ENCODE measurements around the gene STIM2.
"Not testable (repeated sequence)": the region's sequence is repeated elsewhere in the genome, so short reads cannot be mapped to it uniquely, and the experiment has no call there.

The STIM2 gene

DNA sequence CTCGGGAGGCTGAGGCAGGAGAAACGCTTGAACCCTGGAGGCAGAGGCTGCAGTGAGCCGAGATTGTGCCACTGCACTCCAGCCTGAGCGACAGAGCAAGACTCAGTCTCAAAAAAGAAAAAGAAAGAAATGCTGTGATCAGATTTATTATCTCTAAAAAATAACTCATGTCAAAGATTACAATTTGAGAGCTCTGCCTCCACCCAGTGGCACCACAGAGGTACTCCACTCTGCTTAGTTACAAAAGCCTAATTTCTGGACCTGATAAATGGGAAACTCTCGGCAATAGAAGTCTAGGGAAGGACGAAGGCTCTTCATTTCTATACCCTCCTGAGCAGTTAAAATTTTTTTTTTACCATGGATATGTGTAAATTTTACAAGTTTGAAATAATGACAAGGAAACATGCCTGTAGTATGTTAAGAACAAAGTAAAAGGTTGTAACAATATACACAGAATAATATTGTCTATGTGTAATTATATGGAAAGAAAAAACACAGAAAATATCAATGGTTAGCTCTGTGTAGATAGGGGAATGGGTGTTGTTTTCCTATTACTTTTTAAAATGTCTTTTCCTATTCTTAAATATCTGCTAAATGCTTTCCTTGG lies 149.8 kb downstream of the STIM2 start:
- H3K4me1 Mint-ChIP-seq (ENCODE audit: low read depth): peaks cover 12% of the 10 kb centered on the region
- H3K36me3 Mint-ChIP-seq (ENCODE audit: low read depth): peaks cover 12% of the 10 kb centered on the region
- no peaks in the 10 kb centered on the region for H3K27me3 Mint-ChIP-seq (ENCODE audit: low read depth)
- no peaks in the 10 kb centered on the region for H3K9me3 Mint-ChIP-seq
- peak overlapping the region; percentile 43 for H3K27ac Mint-ChIP-seq
- H3K4me3 Mint-ChIP-seq: no peak overlapping the region

DNA sequence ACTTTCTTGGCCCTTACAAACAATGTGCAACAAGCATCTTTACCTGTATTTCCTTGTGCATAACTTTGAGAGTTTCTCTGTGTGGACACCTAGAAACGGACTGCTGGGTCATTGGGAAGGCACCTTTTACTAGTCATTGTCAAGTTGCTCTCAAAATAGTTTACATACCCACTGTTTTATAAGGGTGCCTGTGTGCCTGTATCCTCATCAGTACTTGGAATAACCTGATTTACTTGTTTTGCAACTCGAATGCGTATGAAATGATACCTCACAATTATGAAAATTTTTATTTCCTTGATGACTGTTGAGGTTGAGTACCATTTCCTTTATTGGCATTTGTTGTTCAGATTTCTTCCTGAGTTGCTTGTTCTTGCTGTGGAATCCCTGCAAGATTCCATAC lies 150.8 kb downstream of the STIM2 start:
- Mint-ChIP-seq H3K9me3 (no peaks in the 10 kb centered on the region), H3K27ac (no peak overlapping the region), H3K36me3 (ENCODE audit: low read depth) (peaks cover 17% of the 10 kb centered on the region), H3K27me3 (ENCODE audit: low read depth) (no peaks in the 10 kb centered on the region), H3K4me1 (ENCODE audit: low read depth) (peaks cover 10% of the 10 kb centered on the region), H3K4me3 (no peak overlapping the region)

DNA sequence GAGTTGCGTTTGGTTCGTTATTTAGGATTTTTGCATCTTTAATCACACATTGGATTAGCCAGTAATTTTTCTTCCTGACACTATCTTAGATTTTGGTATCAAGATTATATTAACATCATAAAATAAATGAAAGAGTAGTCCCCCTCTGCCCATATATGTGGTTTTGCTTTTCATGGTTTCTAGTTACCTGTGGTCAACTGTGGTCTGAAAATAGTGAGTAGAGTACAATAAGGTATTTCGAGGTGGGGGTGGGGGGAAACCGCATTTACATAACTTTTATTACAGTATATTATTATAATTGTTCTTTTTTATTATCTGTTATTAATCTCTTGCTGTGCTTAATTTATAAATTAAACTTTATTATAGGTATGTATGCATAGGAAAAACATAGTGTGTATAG lies 152.4 kb downstream of the STIM2 start:
- Mint-ChIP-seq H3K4me1 (ENCODE audit: low read depth) (peaks cover 19% of the 10 kb centered on the region), H3K36me3 (ENCODE audit: low read depth) (peaks cover 25% of the 10 kb centered on the region), H3K9me3 (no peaks in the 10 kb centered on the region), H3K27me3 (ENCODE audit: low read depth) (no peaks in the 10 kb centered on the region), H3K27ac (no peak overlapping the region), H3K4me3 (no peak overlapping the region)

DNA sequence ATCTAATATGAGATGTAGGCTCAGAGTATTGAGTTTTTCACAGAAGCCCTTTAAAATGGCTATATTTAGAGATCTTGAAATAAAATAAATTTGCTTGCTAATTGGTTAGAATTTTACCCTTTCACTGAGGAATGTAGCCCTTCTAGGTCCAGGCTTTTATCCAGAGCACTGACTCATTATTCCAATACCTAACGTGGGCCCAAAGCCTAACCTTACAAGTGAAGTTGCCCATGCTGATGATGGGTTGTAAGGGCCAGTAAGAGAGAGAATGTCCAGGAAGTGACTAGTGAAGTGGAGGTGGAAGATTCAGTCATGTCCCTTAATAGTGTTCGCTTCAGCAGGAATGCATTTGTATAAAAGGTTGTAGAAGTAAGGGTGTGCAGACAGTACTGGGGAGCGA lies 155.9 kb downstream of the STIM2 start:
- no peaks in the 10 kb centered on the region for H3K9me3 Mint-ChIP-seq
- no peaks in the 10 kb centered on the region for H3K27me3 Mint-ChIP-seq (ENCODE audit: low read depth)
- H3K4me3 Mint-ChIP-seq: no peak overlapping the region
- peaks cover 21% of the 10 kb centered on the region for H3K4me1 Mint-ChIP-seq (ENCODE audit: low read depth)
- no peak overlapping the region for H3K27ac Mint-ChIP-seq
- peaks cover 35% of the 10 kb centered on the region for H3K36me3 Mint-ChIP-seq (ENCODE audit: low read depth)

DNA sequence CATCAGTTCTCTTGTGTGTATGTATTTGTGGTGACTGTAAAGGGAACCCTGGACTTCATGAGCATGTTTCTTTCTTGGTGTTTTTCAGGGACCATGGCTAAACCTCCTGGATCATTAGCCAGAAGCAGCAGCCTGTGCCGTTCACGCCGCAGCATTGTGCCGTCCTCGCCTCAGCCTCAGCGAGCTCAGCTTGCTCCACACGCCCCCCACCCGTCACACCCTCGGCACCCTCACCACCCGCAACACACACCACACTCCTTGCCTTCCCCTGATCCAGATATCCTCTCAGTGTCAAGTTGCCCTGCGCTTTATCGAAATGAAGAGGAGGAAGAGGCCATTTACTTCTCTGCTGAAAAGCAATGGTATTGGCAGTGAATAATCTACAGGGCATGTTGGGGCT lies 157.0 kb downstream of the STIM2 start:
- Mint-ChIP-seq H3K4me1 (ENCODE audit: low read depth) (peaks cover 21% of the 10 kb centered on the region), H3K27me3 (ENCODE audit: low read depth) (no peaks in the 10 kb centered on the region), H3K27ac (no peak overlapping the region), H3K9me3 (no peaks in the 10 kb centered on the region), H3K4me3 (no peak overlapping the region), H3K36me3 (ENCODE audit: low read depth) (peaks cover 40% of the 10 kb centered on the region)

DNA sequence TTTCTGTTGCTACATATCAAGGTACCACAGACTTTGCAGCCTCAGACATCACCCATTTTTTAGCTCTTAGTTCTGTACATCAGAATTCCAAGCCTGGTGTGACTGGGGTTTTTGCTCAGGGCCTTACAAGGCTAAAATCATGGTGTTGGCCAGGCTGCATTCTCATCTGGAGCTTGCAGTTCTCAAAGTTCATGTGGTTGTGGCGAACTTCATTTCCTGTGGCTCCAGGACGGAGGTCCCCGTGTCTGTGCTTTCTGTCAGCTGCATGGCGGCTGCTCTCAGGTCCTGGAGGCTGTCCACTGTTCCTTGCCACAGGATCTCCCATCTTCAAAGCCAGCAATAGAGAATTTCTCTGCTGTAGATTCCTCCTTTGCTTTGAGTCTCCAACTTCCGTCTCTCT lies 157.4 kb downstream of the STIM2 start:
- no peaks in the 10 kb centered on the region for H3K9me3 Mint-ChIP-seq
- no peak overlapping the region for H3K27ac Mint-ChIP-seq
- peaks cover 21% of the 10 kb centered on the region for H3K4me1 Mint-ChIP-seq (ENCODE audit: low read depth)
- no peak overlapping the region for H3K4me3 Mint-ChIP-seq
- peaks cover 41% of the 10 kb centered on the region for H3K36me3 Mint-ChIP-seq (ENCODE audit: low read depth)
- H3K27me3 Mint-ChIP-seq (ENCODE audit: low read depth): no peaks in the 10 kb centered on the region

DNA sequence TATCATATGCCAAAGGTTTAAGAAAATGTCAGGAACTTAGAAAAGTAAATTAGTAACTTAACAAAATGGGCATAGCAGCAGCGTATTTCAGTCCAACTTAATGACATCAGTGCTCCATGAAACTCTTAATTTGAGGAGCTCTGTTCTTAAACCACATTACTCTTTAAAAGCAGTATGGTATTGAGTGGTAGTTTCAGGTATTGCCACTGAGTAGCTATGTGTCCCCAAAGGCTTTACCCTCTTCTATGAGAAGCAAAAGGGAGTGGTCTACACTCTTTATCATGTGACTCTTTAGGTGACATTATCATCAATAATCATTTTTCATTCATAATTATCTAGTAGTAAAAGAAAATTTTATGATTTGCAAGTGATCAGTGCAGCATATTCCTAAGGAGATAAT lies 158.3 kb downstream of the STIM2 start:
- no peak overlapping the region for H3K4me3 Mint-ChIP-seq
- no peaks in the 10 kb centered on the region for H3K9me3 Mint-ChIP-seq
- no peak overlapping the region for H3K27ac Mint-ChIP-seq
- peaks cover 48% of the 10 kb centered on the region for H3K36me3 Mint-ChIP-seq (ENCODE audit: low read depth)
- H3K4me1 Mint-ChIP-seq (ENCODE audit: low read depth): peaks cover 21% of the 10 kb centered on the region
- H3K27me3 Mint-ChIP-seq (ENCODE audit: low read depth): no peaks in the 10 kb centered on the region

DNA sequence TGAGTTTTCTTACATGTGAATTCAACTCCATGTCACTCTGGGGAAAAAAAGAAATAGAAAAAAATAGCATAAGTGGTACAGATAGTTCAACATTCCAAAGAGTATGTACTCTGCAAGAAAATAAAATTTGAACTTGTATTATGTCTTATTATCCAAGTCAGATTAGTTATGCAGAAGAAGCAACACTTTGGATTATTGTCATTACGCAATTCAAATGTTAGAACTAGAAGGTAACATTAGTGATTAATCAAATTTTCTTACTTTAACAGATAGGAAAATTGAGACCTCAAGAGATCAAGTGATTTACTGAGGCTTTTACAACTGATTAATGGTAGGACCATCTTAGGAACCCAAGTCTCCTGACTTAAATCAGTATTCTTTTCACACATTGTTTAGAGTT lies 159.1 kb downstream of the STIM2 start:
- no peak overlapping the region for H3K27ac Mint-ChIP-seq
- peaks cover 21% of the 10 kb centered on the region for H3K4me1 Mint-ChIP-seq (ENCODE audit: low read depth)
- H3K36me3 Mint-ChIP-seq (ENCODE audit: low read depth): peaks cover 50% of the 10 kb centered on the region
- no peaks in the 10 kb centered on the region for H3K9me3 Mint-ChIP-seq
- no peak overlapping the region for H3K4me3 Mint-ChIP-seq
- H3K27me3 Mint-ChIP-seq (ENCODE audit: low read depth): no peaks in the 10 kb centered on the region

DNA sequence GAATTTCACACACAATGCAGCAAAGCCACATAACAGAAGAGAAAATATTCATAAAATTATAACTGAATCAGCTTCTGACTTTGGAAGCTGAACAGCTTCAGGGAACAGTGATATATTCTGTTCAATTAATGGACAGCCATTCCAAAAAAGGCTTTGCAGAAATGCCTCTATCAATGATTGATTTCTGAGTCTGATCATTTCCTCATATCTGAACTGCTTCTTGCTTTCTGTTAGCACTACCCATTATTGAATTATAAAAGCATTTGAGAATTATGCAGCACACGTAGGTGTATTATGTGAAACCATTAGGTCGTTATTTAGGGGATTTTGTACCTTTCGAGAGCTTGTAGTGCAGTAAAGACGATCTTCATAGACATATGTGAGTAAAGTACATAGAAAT lies 159.6 kb downstream of the STIM2 start:
- Mint-ChIP-seq H3K4me1 (ENCODE audit: low read depth) (peaks cover 19% of the 10 kb centered on the region), H3K27ac (no peak overlapping the region), H3K27me3 (ENCODE audit: low read depth) (no peaks in the 10 kb centered on the region), H3K9me3 (no peaks in the 10 kb centered on the region), H3K36me3 (ENCODE audit: low read depth) (peaks cover 50% of the 10 kb centered on the region), H3K4me3 (no peak overlapping the region)

DNA sequence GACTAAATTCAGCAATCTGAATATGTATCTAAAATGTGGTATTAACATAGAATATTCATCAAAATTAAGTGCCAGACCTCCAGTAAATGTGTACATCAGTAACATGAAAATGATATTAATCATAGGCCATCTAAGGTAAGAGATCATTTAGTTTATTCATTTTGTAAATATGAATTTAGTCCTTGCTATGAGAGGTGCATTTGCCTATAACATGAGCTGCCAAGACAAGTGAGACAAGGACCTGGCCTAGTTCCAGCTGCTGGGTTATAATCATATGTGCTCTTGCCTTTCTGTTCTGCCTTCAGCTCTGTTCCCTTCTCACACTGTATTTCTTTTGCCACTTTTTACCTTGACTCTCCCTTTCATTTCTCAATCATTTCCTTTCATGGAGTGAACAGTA lies 160.0 kb downstream of the STIM2 start:
- Mint-ChIP-seq H3K4me1 (ENCODE audit: low read depth) (peaks cover 18% of the 10 kb centered on the region), H3K9me3 (no peaks in the 10 kb centered on the region), H3K4me3 (no peak overlapping the region), H3K36me3 (ENCODE audit: low read depth) (peaks cover 50% of the 10 kb centered on the region), H3K27me3 (ENCODE audit: low read depth) (no peaks in the 10 kb centered on the region), H3K27ac (no peak overlapping the region)

DNA sequence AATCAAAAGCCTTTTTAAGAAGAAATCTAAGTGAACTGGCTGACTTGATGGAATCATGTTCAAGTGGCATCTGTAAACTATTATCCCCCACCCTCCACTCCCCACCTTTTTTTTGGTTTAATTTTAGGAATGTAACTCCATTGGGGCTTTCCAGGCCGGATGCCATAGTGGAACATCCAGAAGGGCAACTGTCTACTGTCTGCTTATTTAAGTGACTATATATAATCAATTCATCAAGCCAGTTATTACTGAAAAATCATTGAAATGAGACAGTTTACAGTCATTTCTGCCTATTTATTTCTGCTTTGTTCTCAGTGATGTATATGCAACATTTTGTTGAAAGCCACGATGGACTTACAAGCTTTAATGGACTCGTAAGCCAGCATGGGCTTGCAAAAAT lies 162.3 kb downstream of the STIM2 start:
- H3K9me3 Mint-ChIP-seq: no peaks in the 10 kb centered on the region
- no peak overlapping the region for H3K4me3 Mint-ChIP-seq
- H3K36me3 Mint-ChIP-seq (ENCODE audit: low read depth): peaks cover 33% of the 10 kb centered on the region
- H3K27me3 Mint-ChIP-seq (ENCODE audit: low read depth): no peaks in the 10 kb centered on the region
- H3K4me1 Mint-ChIP-seq (ENCODE audit: low read depth): peaks cover 6% of the 10 kb centered on the region
- H3K27ac Mint-ChIP-seq: no peak overlapping the region

DNA sequence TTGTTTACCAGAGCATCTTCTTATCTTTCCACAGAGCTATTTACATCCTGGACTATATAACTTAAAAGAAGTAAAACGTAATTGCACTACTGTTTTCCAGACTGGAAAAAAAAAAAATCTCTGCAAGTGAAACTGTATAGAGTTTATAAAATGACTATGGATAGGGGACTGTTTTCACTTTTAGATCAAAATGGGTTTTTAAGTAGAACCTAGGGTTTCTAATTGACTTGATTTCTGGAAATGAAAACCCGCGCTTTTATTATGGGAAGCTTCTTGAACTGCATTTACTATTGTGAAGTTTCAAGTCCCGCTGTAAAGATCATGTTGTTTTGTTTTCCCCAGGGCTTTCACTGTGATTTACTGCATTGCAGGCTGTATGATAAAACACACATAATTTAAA lies 162.7 kb downstream of the STIM2 start:
- peaks cover 2% of the 10 kb centered on the region for H3K4me1 Mint-ChIP-seq (ENCODE audit: low read depth)
- no peaks in the 10 kb centered on the region for H3K9me3 Mint-ChIP-seq
- no peak overlapping the region for H3K27ac Mint-ChIP-seq
- H3K4me3 Mint-ChIP-seq: no peak overlapping the region
- H3K36me3 Mint-ChIP-seq (ENCODE audit: low read depth): peaks cover 30% of the 10 kb centered on the region
- H3K27me3 Mint-ChIP-seq (ENCODE audit: low read depth): no peaks in the 10 kb centered on the region

DNA sequence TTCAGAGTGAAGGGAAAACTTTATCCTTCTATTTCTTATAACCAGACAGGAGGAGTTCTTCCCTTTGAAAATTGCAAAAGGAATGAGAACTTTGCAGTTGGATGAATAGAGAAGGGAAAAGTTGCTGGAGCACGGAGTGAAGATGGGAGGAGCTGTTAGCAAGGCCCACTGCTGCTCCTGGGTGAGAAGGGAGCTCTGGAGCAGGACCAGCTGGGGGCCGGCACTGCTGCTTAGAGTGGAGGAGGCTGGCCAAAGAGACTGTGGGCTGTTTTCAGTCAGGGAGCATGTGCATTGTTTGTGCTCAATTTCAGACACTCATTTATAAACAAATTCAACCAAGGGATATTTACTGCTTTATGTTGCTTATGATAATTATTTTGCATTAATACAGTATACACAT lies 164.2 kb downstream of the STIM2 start:
- Mint-ChIP-seq H3K9me3 (no peaks in the 10 kb centered on the region), H3K4me1 (ENCODE audit: low read depth) (no peaks in the 10 kb centered on the region), H3K27ac (no peak overlapping the region), H3K4me3 (no peak overlapping the region), H3K27me3 (ENCODE audit: low read depth) (no peaks in the 10 kb centered on the region), H3K36me3 (ENCODE audit: low read depth) (peaks cover 27% of the 10 kb centered on the region)

DNA sequence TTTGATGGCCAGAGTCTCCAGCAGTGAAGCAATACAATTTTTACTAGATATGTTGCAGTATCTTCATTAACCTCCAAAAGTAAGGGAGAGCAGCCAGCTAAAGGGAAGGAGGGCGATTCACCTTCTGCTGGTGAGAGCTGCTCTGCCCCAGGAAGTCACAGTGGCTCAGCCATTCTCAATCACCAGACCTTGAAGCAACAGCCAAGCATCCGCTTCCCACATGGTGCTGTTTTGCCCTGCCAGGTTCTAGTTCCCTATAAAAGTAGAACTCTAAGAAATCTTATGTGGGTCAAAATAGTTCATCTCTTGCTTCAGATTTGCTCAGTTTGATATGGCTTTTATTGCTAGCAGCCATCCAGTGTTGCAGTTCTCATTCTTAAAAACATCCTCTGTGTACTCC lies 166.8 kb downstream of the STIM2 start:
- Mint-ChIP-seq H3K9me3 (no peaks in the 10 kb centered on the region), H3K36me3 (ENCODE audit: low read depth) (peaks cover 12% of the 10 kb centered on the region), H3K4me1 (ENCODE audit: low read depth) (no peaks in the 10 kb centered on the region), H3K27me3 (ENCODE audit: low read depth) (peaks cover 3% of the 10 kb centered on the region), H3K4me3 (no peak overlapping the region), H3K27ac (no peak overlapping the region)

DNA sequence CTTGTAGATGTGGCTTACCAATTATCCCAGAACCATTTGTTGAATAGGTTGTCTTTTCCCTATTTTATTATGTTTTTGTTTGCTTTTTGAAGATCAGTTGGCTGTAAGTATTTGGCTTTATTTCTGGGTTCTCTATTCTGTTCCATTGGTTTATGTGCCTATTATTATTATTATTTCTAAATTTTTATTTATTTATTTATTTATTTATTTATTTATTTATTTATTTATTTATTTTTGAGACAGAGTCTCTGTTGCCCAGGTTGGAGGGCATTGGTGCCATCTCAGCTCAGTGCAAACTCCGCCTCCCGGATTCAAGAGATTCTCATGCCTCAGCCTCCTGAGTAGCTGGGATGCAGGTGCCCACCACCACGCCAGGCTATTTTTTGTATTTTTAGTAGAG lies 174.5 kb downstream of the STIM2 start:
- H3K27me3 Mint-ChIP-seq (ENCODE audit: low read depth): peaks cover 12% of the 10 kb centered on the region
- not testable (repeated sequence) for H3K9me3 Mint-ChIP-seq; H3K4me1 Mint-ChIP-seq (ENCODE audit: low read depth); H3K36me3 Mint-ChIP-seq (ENCODE audit: low read depth); H3K4me3 Mint-ChIP-seq; H3K27ac Mint-ChIP-seq

DNA sequence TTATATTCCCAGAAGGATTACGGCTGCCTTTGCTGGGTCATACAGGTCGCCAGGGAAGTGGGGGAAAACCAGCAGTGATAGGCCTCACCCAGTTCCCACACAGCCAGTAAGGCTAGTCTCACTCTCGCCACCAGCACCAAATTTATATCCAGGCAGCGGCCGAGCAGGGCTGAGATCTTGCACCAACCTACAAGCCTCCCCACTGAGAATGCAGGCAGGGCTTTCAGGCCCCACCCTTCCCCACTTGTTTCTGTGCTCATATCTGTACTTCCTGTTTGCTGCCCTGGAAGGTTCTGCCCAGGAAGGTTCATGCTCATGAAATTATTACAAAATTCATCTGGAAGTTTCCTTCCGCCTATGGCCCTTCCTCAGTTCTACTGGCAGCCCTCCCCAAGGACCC lies 179.7 kb downstream of the STIM2 start:
- Mint-ChIP-seq H3K9me3 (no peaks in the 10 kb centered on the region), H3K36me3 (ENCODE audit: low read depth) (no peaks in the 10 kb centered on the region), H3K27me3 (ENCODE audit: low read depth) (peaks cover 28% of the 10 kb centered on the region), H3K4me3 (no peak overlapping the region), H3K4me1 (ENCODE audit: low read depth) (no peaks in the 10 kb centered on the region), H3K27ac (no peak overlapping the region)

Data from T-helper 1 cell treated with Interleukin-12 subunit alpha and Interleukin-12 subunit beta and Interleukin-4 antibody, amounts not matched to agents 30 μg/mL and 1 μg/mL, for 36 hours (primary cell).